Raji (cell line): ENCODE results near the gene VSIG4.

Experiments used
- POLR2A ChIP-seq: IDR thresholded peaks from 2 replicates; pipeline ENCODE4 v1.6.1; 2011; ENCODE audit warnings: low read depth, low read length, control low read depth; ENCODE audit not compliant: insufficient read depth

Gene VSIG4, protein sequence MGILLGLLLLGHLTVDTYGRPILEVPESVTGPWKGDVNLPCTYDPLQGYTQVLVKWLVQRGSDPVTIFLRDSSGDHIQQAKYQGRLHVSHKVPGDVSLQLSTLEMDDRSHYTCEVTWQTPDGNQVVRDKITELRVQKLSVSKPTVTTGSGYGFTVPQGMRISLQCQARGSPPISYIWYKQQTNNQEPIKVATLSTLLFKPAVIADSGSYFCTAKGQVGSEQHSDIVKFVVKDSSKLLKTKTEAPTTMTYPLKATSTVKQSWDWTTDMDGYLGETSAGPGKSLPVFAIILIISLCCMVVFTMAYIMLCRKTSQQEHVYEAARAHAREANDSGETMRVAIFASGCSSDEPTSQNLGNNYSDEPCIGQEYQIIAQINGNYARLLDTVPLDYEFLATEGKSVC

DNA sequence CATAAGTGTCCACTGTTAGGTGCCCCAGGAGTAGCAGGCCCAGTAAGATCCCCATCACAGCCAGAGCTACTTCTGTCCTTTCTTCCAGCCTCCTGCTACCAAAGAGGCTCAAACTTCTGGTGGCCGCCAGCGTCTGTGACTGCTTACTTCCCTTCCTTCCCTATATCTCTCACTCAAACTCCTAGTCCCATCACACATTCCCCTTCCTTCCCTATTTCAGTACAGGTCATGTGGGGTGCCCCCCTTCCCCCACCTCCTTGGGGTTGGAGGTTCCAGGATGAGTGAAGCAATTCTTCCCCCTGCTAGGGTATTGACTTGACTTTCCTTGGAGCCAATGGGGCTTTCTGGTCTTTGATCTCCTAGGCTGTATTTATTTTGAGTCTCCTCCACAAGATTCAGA, at the start of gene VSIG4:
Gene VSIG4 (minus strand): TSS at position 137 of the 400 bp plus-strand sequence. CDS start 82 bp downstream, at position 55.
- TF ChIP-seq POLR2A, result no peak

DNA sequence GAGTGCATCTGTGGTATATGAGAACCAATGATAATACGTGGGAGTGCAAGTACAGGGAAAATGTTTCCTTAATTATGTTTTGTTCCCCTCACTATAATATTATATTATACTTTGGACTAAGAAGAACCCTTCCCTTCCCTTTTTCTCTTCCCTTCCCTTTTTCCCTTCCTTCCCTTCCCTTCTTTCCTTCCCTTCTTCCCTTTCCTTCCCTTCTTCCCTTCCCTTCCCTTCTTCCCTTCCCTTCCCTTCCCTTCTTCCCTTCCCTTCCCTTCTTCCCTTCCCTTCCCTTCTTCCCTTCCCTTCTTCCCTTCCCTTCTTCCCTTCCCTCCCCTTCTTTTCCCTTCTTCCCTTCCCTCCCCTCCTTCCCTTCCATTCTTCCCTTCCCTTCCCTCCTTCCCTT, 36.9 kb upstream of the VSIG4 start:
- no peak for TF ChIP-seq POLR2A

DNA sequence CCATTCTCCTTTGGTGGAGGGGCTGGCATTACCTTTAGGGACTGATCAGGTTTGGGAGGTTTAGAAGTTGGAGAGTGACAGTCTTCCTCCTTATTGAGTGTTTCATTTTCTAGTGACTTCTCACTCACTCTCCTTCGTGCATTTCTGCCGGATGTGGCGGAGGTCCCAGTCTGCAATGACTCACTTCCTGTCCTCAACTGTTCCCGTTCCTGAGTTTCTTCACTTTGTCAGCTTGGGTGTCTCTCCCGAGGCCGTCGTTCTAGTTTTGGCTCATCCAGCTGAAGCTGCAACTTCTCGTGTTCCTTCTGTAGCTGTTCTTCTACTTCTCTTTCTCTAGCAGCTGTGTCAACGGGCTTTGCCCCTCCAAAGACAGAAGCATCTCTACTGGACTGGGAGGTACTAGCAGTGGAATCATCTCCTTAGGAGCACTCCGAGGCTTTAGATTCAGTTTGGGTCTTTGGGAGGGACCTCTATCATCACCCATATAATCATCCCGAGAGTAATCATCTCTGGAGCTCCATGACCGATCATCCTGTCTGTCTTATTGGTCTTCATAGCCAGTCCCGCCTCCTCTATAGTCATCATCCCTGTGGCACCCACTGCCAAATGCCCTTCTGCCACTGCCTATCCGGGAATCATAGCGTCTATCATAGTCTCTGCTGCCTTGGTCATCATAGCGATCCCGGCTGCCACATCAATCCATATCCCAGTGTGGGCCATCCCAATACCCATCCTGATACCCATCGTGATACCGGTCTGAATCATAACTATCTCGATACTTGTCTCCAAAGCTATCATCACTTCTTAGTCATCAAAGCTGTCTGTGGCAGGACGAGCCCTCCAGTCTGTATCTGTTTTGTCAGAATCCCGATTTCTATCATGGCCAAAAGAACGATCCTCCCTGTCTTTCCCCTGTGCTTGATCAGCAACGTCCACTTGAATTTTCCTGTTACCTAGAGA, 35.3 kb upstream of the VSIG4 start:
- TF ChIP-seq POLR2A, result no peak

DNA sequence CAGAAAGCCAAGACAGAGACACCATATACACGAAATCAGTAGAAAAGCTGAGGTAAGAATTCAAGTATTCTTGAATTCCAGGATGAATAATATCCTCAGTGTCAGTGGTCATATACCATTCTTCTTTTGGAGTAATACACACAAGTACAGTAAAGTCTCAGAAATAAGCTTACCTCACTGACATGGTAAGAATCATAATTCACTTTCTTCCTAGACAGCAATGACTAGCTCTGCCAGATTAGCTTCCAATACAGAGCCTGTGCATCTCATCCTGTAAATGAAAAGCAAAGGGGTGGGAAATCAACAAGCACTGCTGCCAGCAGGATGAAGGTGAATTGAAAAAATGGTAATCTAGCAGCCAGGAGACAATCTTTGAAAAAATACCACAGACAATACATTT, 31.2 kb upstream of the VSIG4 start:
- TF ChIP-seq POLR2A, result no peak

DNA sequence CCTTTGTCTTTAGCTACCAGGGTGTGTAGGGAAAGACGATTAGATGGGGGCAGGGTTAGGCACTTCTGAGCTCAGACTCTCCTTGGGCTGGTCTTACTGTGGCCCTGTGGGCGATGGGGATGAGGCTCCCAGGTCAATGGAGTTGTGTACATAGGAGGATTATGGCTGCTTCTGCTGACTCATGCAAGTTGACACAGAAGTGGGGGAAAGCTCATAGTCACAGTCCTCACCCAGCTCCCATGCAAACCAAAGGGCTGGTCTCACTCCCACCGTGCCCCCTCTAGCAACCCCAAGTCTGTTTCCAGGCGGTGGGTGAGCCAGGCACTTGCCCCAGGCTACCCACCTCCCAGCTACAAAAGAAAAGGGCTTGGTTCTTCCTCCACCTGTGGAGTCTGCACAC, 24.4 kb upstream of the VSIG4 start:
- TF ChIP-seq POLR2A, result no peak

DNA sequence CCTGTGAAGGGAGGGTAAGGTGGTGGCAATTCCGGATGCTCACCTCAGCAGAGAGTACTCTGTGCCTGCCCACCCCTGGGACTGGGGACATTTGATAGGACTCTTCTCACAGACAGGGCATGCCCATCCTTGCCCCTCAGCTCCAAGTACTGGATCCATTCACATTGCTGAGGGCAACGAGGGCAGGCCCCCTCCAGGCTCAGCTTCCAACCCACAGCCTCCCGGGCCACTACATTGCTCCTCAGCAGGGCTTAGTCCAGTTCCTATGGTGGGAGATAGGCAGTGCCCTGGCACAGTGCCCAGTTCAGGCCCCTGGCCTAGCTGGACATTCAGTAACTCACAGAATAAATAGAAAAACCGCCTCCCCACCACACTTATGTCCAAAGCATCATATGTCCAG, 15.1 kb upstream of the VSIG4 start:
- no peak for TF ChIP-seq POLR2A

DNA sequence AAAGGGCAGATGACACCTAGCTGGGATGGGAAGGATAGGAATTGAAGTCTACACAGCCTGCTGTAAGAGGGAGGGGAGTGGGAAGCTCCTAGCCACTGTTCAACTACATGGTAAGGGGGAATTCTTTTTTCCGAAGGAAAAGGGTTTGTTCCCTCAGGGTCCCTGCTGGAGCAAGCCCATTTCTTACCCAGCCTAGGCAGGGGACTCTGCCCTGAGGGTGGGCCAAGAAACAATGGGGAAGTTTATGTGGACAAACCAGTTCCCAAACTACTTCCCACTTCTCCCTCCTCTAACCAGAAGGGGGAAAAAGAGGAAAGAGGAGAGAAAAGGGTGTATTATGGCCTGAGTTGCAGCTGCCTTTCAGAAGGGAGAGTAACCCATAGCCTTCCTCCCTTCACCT, 13.5 kb upstream of the VSIG4 start:
- no peak for TF ChIP-seq POLR2A

DNA sequence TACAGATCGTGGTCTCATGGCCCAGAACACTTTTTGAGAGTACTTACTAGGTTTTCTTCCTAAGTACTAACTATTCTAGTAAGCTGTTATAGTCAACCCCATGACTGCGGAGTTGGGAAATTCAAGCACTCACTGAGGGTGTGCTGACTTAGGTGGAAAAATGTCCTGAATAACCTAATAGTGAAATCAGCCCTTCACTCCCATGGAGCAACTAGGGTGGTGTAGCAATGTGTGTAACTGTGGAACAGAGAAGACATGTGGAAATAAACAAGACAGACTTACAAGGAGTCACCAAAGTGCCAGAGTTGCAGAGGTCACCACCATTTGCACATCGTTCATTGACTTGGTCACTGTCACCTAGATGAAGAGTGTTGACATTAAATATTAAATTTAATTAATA, 12.1 kb upstream of the VSIG4 start:
- TF ChIP-seq POLR2A, result no peak

DNA sequence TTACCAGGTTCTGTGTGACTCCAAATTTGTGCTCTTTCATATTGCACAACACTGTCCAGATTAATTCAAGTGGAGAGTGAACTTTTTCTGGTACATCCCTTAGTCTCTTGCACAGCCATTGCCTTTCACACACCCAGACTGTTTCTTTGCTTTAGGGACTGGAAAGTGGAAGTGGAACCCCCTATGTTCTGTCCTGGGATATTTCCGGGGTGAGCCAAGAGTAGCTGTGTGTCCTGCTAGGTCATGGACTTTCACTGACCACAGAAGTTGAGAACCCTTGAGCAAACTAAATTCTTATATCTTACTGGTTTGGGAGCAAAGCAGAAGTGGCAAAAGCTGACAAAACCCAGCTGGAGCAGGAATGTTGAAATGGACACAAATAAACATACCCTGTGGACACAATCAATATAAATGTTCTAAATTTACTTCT, 10.3 kb upstream of the VSIG4 start:
- no peak for TF ChIP-seq POLR2A

DNA sequence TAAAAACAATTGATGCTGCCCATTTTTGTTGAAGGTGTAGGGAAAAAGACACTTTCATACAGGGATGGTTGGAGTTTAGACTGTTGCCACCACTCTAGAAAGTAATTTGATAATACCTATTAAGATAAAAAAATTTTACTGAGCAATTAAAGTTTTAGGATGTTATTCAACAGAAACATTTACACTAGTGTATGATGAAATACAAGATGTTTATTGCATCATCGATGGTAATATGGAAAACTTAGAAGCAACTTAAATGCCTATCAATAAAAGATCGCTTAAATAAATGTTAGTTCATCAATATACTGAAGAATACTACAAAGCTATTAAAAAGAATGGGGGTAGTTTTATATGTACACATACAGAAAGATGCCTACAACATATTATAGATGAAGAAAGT, 9.2 kb upstream of the VSIG4 start:
- TF ChIP-seq POLR2A, result no peak

DNA sequence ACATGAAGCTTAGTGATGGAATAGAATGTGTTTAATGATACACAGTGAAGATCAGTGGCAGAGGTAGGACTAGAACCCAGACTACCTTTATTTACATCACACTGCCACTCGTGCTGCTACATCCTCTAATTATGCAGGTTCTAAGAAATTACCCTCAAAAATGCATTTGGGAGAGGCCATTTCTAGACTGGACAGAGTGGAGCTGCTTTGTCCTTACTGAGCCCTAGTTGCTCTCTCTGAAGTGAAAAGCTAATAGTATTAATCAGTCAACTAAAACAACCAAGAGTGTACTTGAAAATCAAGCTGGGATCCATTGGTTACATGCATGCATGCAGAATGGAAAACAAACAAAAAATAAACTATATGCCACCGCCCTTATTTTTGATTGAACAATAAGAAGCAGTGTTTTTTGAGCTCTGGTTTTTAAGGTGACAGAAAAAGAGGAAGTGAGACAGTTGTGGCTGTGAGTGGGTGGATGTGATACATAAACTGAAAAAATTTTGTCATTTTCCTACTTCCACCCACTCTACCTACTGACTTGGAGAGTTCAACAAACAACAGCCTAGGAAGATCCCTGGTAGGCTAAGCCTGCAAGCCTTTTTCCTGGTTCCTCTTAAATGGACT, 6.8 kb upstream of the VSIG4 start:
- no peak for TF ChIP-seq POLR2A

DNA sequence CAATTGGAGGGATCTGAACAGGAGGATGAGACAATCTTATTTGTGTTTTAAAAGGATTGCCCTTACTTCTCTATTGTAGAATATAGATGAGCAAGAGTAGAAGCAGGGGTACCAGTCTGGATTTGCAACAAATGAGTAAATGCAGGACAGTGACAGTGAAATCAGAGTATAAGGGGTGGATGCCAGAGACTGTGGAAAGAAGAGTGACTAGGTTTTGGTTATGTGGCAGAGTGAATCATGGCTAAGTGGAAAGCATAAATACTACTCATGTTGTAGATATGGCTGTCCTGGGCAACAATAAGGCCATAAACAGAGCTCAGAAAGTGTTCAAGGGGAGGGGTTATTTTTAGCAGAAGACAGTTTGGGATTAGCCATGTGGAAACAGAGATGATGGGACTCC, 6.0 kb upstream of the VSIG4 start:
- TF ChIP-seq POLR2A, result no peak

DNA sequence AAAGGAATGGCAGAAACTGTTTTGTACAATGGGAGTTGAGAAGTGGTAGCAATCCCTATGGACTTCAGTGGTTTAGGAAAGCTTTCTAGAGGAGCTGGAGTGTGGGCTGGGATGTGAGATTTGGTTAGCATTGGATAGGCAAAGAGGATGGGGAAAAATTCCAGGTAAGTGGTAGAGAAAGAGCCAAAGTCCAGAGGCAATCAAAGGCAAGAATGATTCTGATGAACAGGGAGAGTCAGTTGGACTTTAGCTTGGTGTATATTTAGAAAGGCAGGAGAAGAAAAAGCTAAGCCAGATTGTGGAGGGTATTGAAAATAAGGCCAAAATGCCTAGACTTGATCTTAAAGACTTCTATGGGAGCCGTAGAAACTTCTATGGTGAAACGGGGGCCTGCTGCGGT, 3.7 kb upstream of the VSIG4 start:
- TF ChIP-seq POLR2A, result no peak

DNA sequence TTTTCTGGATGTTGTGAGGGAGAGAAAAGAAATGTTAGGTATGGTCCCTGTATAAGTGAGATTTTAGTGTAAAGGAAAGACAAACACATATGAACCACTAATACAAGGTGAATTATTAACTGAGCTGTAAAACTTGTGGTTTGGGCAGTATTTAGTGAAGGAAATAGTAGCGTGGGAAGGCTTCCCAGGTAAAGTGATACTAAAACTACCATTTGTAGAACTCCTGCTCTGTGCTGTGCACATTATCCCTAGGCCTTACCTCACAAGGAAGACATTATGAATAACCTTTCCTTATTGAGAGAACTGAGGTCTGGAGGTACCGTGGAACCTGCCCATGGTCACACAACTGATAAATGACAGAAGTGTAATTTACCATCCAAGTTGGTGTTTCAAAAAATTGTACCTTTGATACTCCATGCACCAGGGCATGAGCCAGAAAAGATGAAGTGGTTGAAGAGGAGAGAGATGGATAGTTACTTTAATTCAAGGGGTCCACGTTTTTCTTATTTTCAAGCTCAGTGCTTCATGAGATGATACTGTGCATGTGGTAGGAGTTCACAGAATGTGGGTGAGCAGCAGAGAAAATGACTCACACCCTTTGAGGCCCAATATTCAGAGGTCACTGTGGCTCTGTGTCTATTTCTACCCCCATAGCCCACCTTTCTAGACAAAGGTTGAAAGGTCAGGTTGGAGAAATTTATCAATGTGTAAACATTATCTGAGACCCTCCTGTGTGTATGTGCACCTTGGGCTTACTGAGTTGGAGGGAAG, 2.6 kb upstream of the VSIG4 start:
- TF ChIP-seq POLR2A, result no peak

DNA sequence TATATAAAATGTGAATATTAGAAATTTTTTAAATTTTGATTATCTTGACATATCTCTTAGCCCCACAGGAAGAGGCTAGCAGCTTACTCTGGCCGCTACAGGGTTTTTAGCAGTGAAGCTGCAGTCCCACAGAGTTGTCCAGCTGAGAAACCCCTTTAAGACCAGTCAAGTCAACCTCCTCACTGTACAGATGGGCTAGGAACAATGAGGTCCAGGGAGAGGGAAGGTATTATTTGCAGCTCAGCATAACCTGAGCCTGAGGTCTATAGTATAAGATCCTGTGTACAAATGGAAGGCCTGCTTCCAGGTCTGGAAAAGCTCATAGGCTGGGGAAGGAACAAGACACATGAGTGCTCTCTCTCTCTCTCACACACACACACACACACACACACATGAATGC, 1.8 kb downstream of the VSIG4 start:
- no peak for TF ChIP-seq POLR2A
